Natural killer cell (primary cell): ENCODE results near the gene SMAD2. TPM values are rescaled to one million over a fixed set of nuclear protein-coding genes. Genes with fewer than 3 reads are reported as not detected.

Experiments used
- ATAC-seq, 3 donors: fragments of 150-1000 bp in 2 of 3; fragments of 200-7000 bp in 1 of 3; cut with Tn5 transposase; 1 replicate in 1 of 3; 2 replicates in 2 of 3; pipeline ENCODE4 v1.10.0; 2021; ENCODE audit warnings: mild to moderate bottlenecking in 2 of 3, moderate library complexity in 2 of 3
- DNase-seq, 2 donors: peaks; one replicate each; pipeline versions ENCODE4 v3.0.0 to v3.0.0-alpha.2; 2013 to 2021; ENCODE audit warnings: mixed read lengths in 1 of 2
- H3K27ac ChIP-seq: one replicate; pipeline ENCODE4 v1.5.1; 2013; ENCODE audit warnings: mild to moderate bottlenecking, low read length
- H3K27me3 ChIP-seq: one replicate; pipeline ENCODE4 v1.6.1; 2013; ENCODE audit warnings: low read length; ENCODE audit not compliant: control insufficient read depth, insufficient read depth
- H3K36me3 ChIP-seq: one replicate; pipeline ENCODE4 v1.6.1; 2013; ENCODE audit warnings: low read length; ENCODE audit not compliant: control insufficient read depth, insufficient read depth
- H3K4me1 ChIP-seq: one replicate; pipeline ENCODE4 v1.6.1; 2013; ENCODE audit warnings: low read length; ENCODE audit not compliant: control insufficient read depth, insufficient read depth
- H3K4me3 ChIP-seq: one replicate; pipeline ENCODE4 v1.5.1; 2013; ENCODE audit warnings: low read length
- H3K9me3 ChIP-seq: one replicate; pipeline ENCODE4 v1.6.1; 2013; ENCODE audit warnings: low read length; ENCODE audit not compliant: control insufficient read depth, insufficient read depth
- H3K27ac Mint-ChIP-seq, 2 donors: one replicate each; pipeline ENCODE4 v1.8.0; 2022; ENCODE audit warnings: mild to moderate bottlenecking in 2 of 2, mixed read lengths in 2 of 2, moderate library complexity in 1 of 2
- H3K27me3 Mint-ChIP-seq, 2 donors: one replicate each; pipeline ENCODE4 v1.8.0; 2022; ENCODE audit warnings: low read depth in 2 of 2, mixed read lengths in 2 of 2
- H3K36me3 Mint-ChIP-seq: one replicate; pipeline ENCODE4 v1.8.0; 2022; ENCODE audit warnings: mixed read lengths
- H3K4me1 Mint-ChIP-seq, 2 donors: one replicate each; pipeline ENCODE4 v1.8.0; 2022; ENCODE audit warnings: mixed read lengths in 2 of 2
- H3K4me3 Mint-ChIP-seq: one replicate; pipeline ENCODE4 v1.8.0; 2022; ENCODE audit warnings: mild to moderate bottlenecking, moderate library complexity, mixed read lengths
- H3K9me3 Mint-ChIP-seq, 2 donors: one replicate each; pipeline ENCODE4 v1.8.0; 2022; ENCODE audit warnings: mixed read lengths in 2 of 2
- WGBS: methylation state at CpG from one replicate; pipeline ENCODE4 v1.1.7; 2013; ENCODE audit warnings: missing lambda C conversion rate; ENCODE audit not compliant: insufficient coverage; 5-methylcytosine and 5-hydroxymethylcytosine counted together
- intact Hi-C: fragments of 100-400 bp; cut with micrococcal nuclease; formaldehyde crosslinking; loops from one replicate; pipeline ENCODE4 v1.14.2; 2022
- total RNA-seq, 4 donors: library from RNA; stranded (reverse); fragments of 120-200 nt in 1 of 4; gene quantifications; one replicate each; pipeline versions ENCODE4 v1.2.3 to v1.2.4, GENCODE V29; 2013 to 2022
- TF ChIP-seq, protein P1 (sequence below): fragments of 200-600 bp; IDR thresholded peaks from one replicate; pipeline ENCODE4 v1.8.0; 2022; ENCODE audit warnings: antibody characterized with exemption

Gene SMAD2
- total RNA-seq, 3 donors from 2014 or later (not counting 1 experiment from before 2014, with no cell fraction given) = 138 to 160 (median 148) TPM

DNA sequence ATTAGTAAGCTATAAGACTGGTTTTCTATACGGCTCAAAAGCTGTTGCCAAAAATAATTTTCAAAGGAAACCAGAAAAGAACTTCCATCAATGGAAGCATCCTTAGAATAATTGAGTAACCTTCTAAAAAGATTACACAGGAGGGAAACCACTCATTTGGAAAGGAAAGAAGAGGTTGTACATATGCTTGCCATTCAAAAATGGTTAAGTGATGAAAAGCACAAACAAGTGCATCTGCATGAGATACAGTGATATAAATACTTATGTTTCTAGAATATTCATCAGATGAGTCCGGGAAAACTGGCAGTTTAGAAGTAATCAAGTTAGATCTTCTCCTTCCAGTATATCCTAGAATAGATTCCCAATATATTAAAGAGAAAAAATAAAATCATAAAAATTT is 20.1 kb upstream of the SMAD2 start:
- no peaks in the 10 kb centered on the region for H3K36me3 Mint-ChIP-seq
- Histone ChIP-seq H3K27me3 (no peaks in the 10 kb centered on the region), H3K27ac (no peak overlapping the region), H3K36me3 (no peaks in the 10 kb centered on the region), H3K4me1 (peaks cover 19% of the 10 kb centered on the region), H3K9me3 (no peaks in the 10 kb centered on the region), H3K4me3 (no peak overlapping the region)
- TF ChIP-seq, protein P1, sequence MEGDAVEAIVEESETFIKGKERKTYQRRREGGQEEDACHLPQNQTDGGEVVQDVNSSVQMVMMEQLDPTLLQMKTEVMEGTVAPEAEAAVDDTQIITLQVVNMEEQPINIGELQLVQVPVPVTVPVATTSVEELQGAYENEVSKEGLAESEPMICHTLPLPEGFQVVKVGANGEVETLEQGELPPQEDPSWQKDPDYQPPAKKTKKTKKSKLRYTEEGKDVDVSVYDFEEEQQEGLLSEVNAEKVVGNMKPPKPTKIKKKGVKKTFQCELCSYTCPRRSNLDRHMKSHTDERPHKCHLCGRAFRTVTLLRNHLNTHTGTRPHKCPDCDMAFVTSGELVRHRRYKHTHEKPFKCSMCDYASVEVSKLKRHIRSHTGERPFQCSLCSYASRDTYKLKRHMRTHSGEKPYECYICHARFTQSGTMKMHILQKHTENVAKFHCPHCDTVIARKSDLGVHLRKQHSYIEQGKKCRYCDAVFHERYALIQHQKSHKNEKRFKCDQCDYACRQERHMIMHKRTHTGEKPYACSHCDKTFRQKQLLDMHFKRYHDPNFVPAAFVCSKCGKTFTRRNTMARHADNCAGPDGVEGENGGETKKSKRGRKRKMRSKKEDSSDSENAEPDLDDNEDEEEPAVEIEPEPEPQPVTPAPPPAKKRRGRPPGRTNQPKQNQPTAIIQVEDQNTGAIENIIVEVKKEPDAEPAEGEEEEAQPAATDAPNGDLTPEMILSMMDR = no peak
- H3K9me3 Mint-ChIP-seq = no peaks in the 10 kb centered on the region
- DNase-seq (no peak), ATAC-seq (no peak)
- H3K4me3 Mint-ChIP-seq = no peak overlapping the region
- intact Hi-C loops = no loop called here
- H3K27ac Mint-ChIP-seq = no peak overlapping the region
- peaks cover 22 to 28% of the 10 kb centered on the region in 2 donors for H3K4me1 Mint-ChIP-seq
- H3K27me3 Mint-ChIP-seq = no peaks in the 10 kb centered on the region
- no CpG with 5 or more reads among the region's 2 CpGs for WGBS

DNA sequence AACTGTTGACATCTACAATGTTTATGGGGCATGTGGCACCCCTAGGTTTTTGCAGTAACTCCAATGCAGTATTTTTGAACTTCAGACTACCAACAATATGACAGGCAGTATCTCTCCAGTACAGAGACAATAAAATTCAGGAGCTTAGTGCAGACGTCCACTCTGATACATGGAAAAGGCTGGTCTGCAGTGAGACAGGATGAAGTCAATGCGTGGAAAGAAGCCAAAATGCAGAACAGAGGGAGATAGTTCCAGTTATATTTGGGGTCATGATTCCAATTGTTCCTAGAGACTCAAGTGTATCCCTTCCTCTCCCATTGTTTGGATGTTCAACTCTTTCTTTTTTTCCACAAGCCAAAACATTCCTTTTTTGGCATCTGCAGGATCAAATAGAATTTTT is 18.7 kb upstream of the SMAD2 start:
- Mint-ChIP-seq H3K4me1 (peaks cover 14 to 20% of the 10 kb centered on the region in 2 donors), H3K4me3 (no peak overlapping the region), H3K27ac (no peak overlapping the region), H3K27me3 (peaks cover 0 to 4% of the 10 kb centered on the region in 2 donors), H3K36me3 (no peaks in the 10 kb centered on the region), H3K9me3 (peaks cover 0 to 3% of the 10 kb centered on the region in 2 donors)
- no peak for ATAC-seq
- no peaks in the 10 kb centered on the region for H3K36me3 ChIP-seq
- H3K27ac ChIP-seq = no peak overlapping the region
- TF ChIP-seq, protein P1 = no peak
- intact Hi-C loops = no loop called here
- H3K9me3 ChIP-seq = no peaks in the 10 kb centered on the region
- H3K4me3 ChIP-seq = no peak overlapping the region
- H3K27me3 ChIP-seq = no peaks in the 10 kb centered on the region
- peaks cover 15% of the 10 kb centered on the region for H3K4me1 ChIP-seq
- WGBS = 87% methylated on average over 2 of the region's 2 CpGs
- DNase-seq = no peak

DNA sequence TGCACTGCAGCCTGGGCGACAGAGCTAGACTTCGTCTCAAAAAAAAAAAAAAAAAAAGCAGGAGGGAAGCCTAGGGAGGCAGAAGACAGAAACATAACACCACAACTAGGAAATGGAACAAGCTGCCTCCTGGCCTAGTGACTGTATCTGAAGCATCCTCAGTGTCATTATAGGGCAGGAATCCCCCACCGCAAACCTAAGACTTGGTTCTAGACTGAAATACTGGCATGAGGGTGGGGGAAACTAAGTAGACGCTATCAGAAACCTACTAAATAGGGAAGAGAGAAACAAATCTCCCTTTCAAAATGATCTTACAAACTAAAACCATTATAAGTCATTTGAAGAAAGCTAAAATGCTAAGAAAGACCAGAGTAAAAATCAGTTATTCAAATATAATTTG is 16.4 kb upstream of the SMAD2 start:
- Histone ChIP-seq H3K4me3 (no peak overlapping the region), H3K27ac (no peak overlapping the region), H3K27me3 (no peaks in the 10 kb centered on the region), H3K36me3 (no peaks in the 10 kb centered on the region), H3K9me3 (no peaks in the 10 kb centered on the region), H3K4me1 (no peaks in the 10 kb centered on the region)
- intact Hi-C loops = no loop called here
- TF ChIP-seq, protein P1 = no peak
- Mint-ChIP-seq H3K4me1 (peaks cover 2 to 7% of the 10 kb centered on the region in 2 donors), H3K27me3 (peaks cover 6 to 9% of the 10 kb centered on the region in 2 donors), H3K4me3 (no peak overlapping the region), H3K27ac (no peak overlapping the region), H3K9me3 (peaks cover 0 to 3% of the 10 kb centered on the region in 2 donors), H3K36me3 (no peaks in the 10 kb centered on the region)
- no peak for DNase-seq
- WGBS = 100% methylated on average over 2 of the region's 4 CpGs
- no peak for ATAC-seq
